ENCODE data around the gene RFX7.

Gene RFX7

DNA sequence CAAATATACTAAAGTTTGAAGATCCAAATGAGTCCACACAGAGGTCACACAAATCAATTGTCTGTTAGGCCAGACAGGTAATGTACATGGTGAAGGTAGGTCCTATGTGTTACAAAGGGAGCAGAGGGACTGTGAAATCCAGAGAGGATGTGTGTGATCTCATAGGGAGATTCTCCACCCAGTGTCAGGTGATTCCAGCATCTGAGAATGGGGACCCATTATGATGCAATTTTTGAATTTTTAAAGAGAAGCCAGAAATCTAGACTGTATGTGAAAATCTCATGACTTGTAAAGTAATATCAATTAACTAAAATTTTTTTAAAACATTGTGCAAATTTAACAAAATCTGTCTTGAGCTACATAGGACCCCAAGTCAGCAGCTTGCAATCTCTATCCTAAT is 192.0 kb downstream of the RFX7 start:
- Histone ChIP-seq H3K79me2 (no peaks in the 10 kb centered on the region), H3K36me3 (ENCODE audit: control insufficient read depth, insufficient read depth, low read length) (no peaks in the 10 kb centered on the region), H3K27ac (no peak overlapping the region), H3K27me3 (ENCODE audit: control insufficient read depth, insufficient read depth, low read length) (no peaks in the 10 kb centered on the region), H2AFZ (no peak overlapping the region), H3K4me1 (no peaks in the 10 kb centered on the region), H3K9ac (no peak overlapping the region), H3K4me3 (ENCODE audit: low read depth, low read length) (no peak overlapping the region), H3K9me3 (ENCODE audit: control insufficient read depth, low read length) (no peaks in the 10 kb centered on the region), H3K4me2 (ENCODE audit: low read length) (no peak overlapping the region)
- TF ChIP-seq, protein P1, sequence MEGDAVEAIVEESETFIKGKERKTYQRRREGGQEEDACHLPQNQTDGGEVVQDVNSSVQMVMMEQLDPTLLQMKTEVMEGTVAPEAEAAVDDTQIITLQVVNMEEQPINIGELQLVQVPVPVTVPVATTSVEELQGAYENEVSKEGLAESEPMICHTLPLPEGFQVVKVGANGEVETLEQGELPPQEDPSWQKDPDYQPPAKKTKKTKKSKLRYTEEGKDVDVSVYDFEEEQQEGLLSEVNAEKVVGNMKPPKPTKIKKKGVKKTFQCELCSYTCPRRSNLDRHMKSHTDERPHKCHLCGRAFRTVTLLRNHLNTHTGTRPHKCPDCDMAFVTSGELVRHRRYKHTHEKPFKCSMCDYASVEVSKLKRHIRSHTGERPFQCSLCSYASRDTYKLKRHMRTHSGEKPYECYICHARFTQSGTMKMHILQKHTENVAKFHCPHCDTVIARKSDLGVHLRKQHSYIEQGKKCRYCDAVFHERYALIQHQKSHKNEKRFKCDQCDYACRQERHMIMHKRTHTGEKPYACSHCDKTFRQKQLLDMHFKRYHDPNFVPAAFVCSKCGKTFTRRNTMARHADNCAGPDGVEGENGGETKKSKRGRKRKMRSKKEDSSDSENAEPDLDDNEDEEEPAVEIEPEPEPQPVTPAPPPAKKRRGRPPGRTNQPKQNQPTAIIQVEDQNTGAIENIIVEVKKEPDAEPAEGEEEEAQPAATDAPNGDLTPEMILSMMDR (IDR thresholded peaks at IDR 0.05) = no peak

DNA sequence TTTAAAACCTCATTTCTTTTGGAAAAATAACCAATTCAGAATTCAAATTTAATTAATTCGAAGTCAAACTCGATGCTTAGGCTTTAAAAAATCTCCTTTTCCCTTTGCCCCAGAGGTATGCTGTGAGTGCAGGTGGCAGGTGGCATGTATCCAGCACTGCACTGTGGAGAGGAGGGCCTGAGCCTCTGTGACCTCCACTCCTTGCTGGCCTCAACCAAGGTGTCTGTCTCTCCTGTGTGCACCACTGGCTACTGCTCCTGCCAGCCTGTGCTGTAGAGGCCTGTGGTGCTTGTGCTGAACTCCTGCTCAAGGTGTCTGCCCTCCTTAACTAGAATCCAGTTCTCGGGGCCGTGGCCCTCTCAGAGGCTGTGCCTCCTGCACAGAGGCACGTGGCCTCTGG is 194.1 kb downstream of the RFX7 start:
- Histone ChIP-seq H3K79me2 (no peaks in the 10 kb centered on the region), H3K9me3 (ENCODE audit: control insufficient read depth, low read length) (no peaks in the 10 kb centered on the region), H3K36me3 (ENCODE audit: control insufficient read depth, insufficient read depth, low read length) (no peaks in the 10 kb centered on the region), H3K27ac (no peak overlapping the region), H2AFZ (no peak overlapping the region), H3K4me2 (ENCODE audit: low read length) (no peak overlapping the region), H3K4me3 (ENCODE audit: low read depth, low read length) (no peak overlapping the region), H3K9ac (no peak overlapping the region), H3K27me3 (ENCODE audit: control insufficient read depth, insufficient read depth, low read length) (no peaks in the 10 kb centered on the region), H3K4me1 (no peaks in the 10 kb centered on the region)
- TF ChIP-seq, protein P1 (IDR thresholded peaks at IDR 0.05) = no peak

GRCh38 chr15:56047354-56047753 is 196.3 kb downstream of the RFX7 start:
- H3K27ac ChIP-seq = no peak overlapping the region
- no peak overlapping the region for H2AFZ ChIP-seq
- TF ChIP-seq, protein P1 (IDR thresholded peaks at IDR 0.05) = no peak
- H3K79me2 ChIP-seq = no peaks in the 10 kb centered on the region
- no peak overlapping the region for H3K9ac ChIP-seq
- H3K27me3 ChIP-seq (ENCODE audit: control insufficient read depth, insufficient read depth, low read length) = no peaks in the 10 kb centered on the region
- no peaks in the 10 kb centered on the region for H3K36me3 ChIP-seq (ENCODE audit: control insufficient read depth, insufficient read depth, low read length)
- no peaks in the 10 kb centered on the region for H3K9me3 ChIP-seq (ENCODE audit: control insufficient read depth, low read length)
- peaks cover 5% of the 10 kb centered on the region for H3K4me1 ChIP-seq
- no peak overlapping the region for H3K4me2 ChIP-seq (ENCODE audit: low read length)
- no peak overlapping the region for H3K4me3 ChIP-seq (ENCODE audit: low read depth, low read length)

- TF ChIP-seq, protein P1 (IDR thresholded peaks at IDR 0.05) = no peak
- Histone ChIP-seq H3K9ac (no peak overlapping the region), H3K79me2 (no peaks in the 10 kb centered on the region), H2AFZ (no peak overlapping the region), H3K27ac (no peak overlapping the region), H3K4me2 (ENCODE audit: low read length) (no peak overlapping the region), H3K4me1 (peaks cover 7% of the 10 kb centered on the region), H3K4me3 (ENCODE audit: low read depth, low read length) (no peak overlapping the region), H3K9me3 (ENCODE audit: control insufficient read depth, low read length) (no peaks in the 10 kb centered on the region), H3K36me3 (ENCODE audit: control insufficient read depth, insufficient read depth, low read length) (no peaks in the 10 kb centered on the region), H3K27me3 (ENCODE audit: control insufficient read depth, insufficient read depth, low read length) (no peaks in the 10 kb centered on the region)
Measured at GRCh38 chr15:56045068-56045748, 198.5 kb downstream of the RFX7 start.

Measured in parathyroid adenoma (tissue), 2 donors.